HCT116 (cell line): ENCODE data around the gene SLC25A39.

Experiments
- CEBPB ChIP-seq: IDR thresholded peaks from 2 replicates; pipeline ENCODE4 v1.6.1; 2012; ENCODE audit warnings: low read depth
- CTCF ChIP-seq, 3 experiments: fragments of 200-600 bp in 1 of 3; sonication (generic) in 1 of 3; IDR thresholded peaks in 2 of 3; conservative IDR thresholded peaks in 1 of 3; 2 replicates each; pipeline ENCODE4 v1.5.1; 2012 to 2017; ENCODE audit warnings: low read depth in 2 of 3, low read length in 2 of 3, antibody characterized with exemption in 1 of 3, borderline replicate concordance in 1 of 3, control low read depth in 1 of 3, mild to moderate bottlenecking in 1 of 3, mixed read lengths in 1 of 3, mixed run types in 1 of 3, moderate library complexity in 1 of 3; ENCODE audit not compliant: insufficient read depth in 1 of 3
- EZH2 ChIP-seq: fragments of 200-600 bp; sonication (generic); IDR thresholded peaks from 2 replicates; pipeline ENCODE4 v1.6.1; 2017; ENCODE audit warnings: antibody characterized with exemption, mixed run types
- EZH2phosphoT487 ChIP-seq: fragments of 200-600 bp; IDR thresholded peaks from 2 replicates; pipeline ENCODE4 v1.6.1; 2018; ENCODE audit warnings: antibody characterized with exemption, borderline replicate concordance
- JUND ChIP-seq: IDR thresholded peaks from 2 replicates; pipeline ENCODE4 v1.6.1; 2012
- POLR2A ChIP-seq: IDR thresholded peaks from 2 replicates; pipeline ENCODE4 v1.7.0; 2011; ENCODE audit warnings: borderline replicate concordance; ENCODE audit not compliant: insufficient read depth, insufficient read length; ENCODE audit errors: extremely low read depth
- POLR2AphosphoS5 ChIP-seq: IDR thresholded peaks from 2 replicates; pipeline ENCODE4 v1.6.1; 2011; ENCODE audit warnings: mild to moderate bottlenecking, low read depth, low read length, moderate library complexity
- RAD21 ChIP-seq: IDR thresholded peaks from 2 replicates; pipeline ENCODE4 v1.6.1; 2012; ENCODE audit warnings: low read depth, mild to moderate bottlenecking
- SIN3A ChIP-seq: IDR thresholded peaks from 2 replicates; pipeline ENCODE4 v1.6.1; 2012; ENCODE audit warnings: low read depth
- TCF7L2 ChIP-seq: IDR thresholded peaks from 2 replicates; pipeline ENCODE4 v1.7.0; 2011; ENCODE audit warnings: borderline replicate concordance, inconsistent platforms; ENCODE audit not compliant: insufficient read depth, insufficient read length; ENCODE audit errors: extremely low read depth
- YY1 ChIP-seq: IDR thresholded peaks from 2 replicates; pipeline ENCODE4 v1.6.1; 2011; ENCODE audit warnings: low read length, low read depth, moderate library complexity, mild to moderate bottlenecking; ENCODE audit not compliant: insufficient replicate concordance; ENCODE audit errors: extremely low read depth

- TF ChIP-seq POLR2AphosphoS5 (no peak), CTCF (IDR thresholded peaks at IDR 0.05 in 2 of 3, conservative IDR thresholded peaks at IDR 0.05 in 1 of 3; ENCODE audit: borderline replicate concordance in 1 of 3, insufficient read depth in 1 of 3, low read depth in 2 of 3, low read length in 2 of 3) (no peak), JUND (no peak), EZH2phosphoT487 (no peak), EZH2 (no peak), CEBPB (no peak), SIN3A (no peak), RAD21 (no peak), TCF7L2 (no peak), YY1 (no peak), POLR2A (no peak)
These were observed 33.4 kb upstream of the SLC25A39 start for GRCh38 chr17:44358066-44358465.
